GM12801 (cell line): ENCODE measurements around the gene ASTN2.

Experiments used
- TF ChIP-seq, protein P1 (sequence below): IDR thresholded peaks from one replicate; pipeline ENCODE4 v1.5.1; 2011; ENCODE audit warnings: control low read depth; ENCODE audit not compliant: insufficient read length; ENCODE audit errors: extremely low read depth

Gene ASTN2

DNA sequence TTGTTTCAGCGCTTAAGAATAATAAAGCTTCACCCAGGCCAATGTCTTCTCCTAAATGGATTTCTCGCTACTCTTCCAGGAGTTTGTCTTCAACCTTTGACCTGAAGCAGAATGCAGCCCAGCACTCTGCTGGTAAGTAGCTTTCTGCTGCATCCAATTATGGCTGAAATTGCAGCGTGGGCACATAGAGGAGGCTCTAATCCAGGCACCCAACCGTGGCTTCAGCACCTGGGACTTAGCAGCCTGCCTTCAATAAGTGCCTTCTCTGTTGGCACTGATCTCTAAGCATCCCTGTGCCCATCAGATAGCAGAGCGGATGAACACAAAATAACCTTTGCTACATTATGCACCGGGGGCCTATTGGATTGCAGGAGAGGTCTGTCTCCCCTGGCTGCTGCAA is 622.6 kb downstream of the ASTN2 start:
- TF ChIP-seq, protein P1, sequence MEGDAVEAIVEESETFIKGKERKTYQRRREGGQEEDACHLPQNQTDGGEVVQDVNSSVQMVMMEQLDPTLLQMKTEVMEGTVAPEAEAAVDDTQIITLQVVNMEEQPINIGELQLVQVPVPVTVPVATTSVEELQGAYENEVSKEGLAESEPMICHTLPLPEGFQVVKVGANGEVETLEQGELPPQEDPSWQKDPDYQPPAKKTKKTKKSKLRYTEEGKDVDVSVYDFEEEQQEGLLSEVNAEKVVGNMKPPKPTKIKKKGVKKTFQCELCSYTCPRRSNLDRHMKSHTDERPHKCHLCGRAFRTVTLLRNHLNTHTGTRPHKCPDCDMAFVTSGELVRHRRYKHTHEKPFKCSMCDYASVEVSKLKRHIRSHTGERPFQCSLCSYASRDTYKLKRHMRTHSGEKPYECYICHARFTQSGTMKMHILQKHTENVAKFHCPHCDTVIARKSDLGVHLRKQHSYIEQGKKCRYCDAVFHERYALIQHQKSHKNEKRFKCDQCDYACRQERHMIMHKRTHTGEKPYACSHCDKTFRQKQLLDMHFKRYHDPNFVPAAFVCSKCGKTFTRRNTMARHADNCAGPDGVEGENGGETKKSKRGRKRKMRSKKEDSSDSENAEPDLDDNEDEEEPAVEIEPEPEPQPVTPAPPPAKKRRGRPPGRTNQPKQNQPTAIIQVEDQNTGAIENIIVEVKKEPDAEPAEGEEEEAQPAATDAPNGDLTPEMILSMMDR = no peak

DNA sequence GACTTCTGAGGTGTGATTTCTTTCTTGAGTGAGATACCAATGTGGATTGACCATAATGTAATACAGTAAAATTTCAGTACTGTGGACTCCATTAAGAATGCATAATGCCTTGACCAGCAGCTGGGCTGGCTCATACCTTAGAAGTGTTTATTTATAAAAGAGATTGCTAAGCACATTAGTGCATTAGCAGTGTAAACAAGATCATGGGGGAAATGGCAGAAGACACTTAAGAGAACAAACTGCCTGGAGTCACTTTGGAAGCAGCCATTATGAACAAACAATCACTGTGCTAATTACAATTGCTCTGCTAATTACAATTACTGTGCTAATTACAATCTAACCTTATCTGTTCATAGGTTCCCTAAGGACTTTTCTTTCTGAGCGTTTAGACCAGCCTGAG is 623.5 kb downstream of the ASTN2 start:
- TF ChIP-seq, protein P1 = no peak

GRCh38 chr9:116789081-116789480 is 625.8 kb downstream of the ASTN2 start:
- TF ChIP-seq, protein P1 = no peak

- TF ChIP-seq, protein P1 = no peak
These were observed 628.1 kb downstream of the ASTN2 start for GRCh38 chr9:116786737-116787136.

DNA sequence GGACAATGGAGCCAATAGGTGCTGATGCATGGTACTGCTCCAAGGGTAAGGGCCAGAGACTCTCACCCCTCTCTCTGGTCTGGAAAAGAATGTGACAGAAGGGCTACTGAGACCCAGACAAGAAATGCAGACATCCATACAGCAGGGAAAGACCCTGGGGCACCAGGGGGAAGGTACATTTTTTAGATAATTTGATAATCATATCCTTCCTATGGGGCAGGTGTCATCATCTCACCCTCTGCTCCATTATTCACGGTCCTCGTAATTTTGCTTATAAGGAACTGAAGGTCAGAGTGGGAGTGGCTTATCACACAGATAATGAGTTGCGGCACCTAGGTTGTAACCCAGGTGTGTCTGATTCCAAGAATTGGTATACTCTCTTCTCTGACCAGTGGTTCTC is 637.7 kb downstream of the ASTN2 start:
- TF ChIP-seq, protein P1 = no peak

DNA sequence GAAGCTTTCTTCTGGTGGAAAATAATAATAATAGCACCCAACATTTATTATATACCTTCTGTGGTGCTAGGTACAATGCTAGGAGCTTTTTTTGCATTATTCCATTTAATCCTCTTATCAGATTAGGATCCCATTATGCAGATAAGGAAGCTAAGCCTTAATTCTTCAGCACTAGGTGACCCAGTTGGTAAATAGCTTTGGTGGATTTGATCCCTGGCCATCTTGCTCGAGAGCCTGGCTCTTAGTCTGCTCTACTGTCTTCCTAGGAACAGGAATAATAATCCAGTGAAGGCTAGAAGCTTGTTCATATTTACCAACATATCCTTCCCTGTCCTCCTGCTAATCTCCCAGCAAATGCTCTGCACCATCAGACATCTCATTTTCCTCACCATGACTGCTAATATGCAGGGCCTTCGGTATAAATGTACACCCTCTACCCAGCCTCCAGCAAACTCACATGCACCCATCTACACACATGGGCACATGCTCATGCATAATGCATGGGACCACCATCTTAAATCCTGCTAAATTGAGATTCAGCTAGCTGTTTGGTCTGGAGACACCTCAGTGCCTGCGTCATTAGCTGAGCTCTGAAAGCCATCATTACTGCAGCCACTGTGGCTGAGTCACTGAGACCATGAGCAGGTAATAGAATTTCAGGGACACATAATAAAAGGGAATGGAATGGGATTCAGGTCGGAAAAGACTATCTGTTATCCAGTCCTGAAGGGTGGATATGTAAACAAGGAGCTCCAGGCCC is 640.3 kb downstream of the ASTN2 start:
- TF ChIP-seq, protein P1 = no peak

- TF ChIP-seq, protein P1 = no peak
These were observed 647.6 kb downstream of the ASTN2 start for GRCh38 chr9:116767219-116767618.
